K562 (cell line): ENCODE data around the gene NPAS3. TPM values are rescaled to one million over a fixed set of nuclear protein-coding genes. Genes with fewer than 3 reads are reported as not detected.

Experiments used
- CBX8 ChIP-seq: fragments of 200-600 bp; sonication (generic); IDR thresholded peaks from 2 replicates; pipeline ENCODE4 v1.6.1; 2012; ENCODE audit warnings: borderline replicate concordance, mixed run types, low read depth, mild to moderate bottlenecking, moderate library complexity, mixed read lengths, low read length, control low read depth, inconsistent platforms; ENCODE audit not compliant: poor library complexity, severe bottlenecking; ENCODE audit errors: extremely low read depth
- CTCFL ChIP-seq: IDR thresholded peaks from 2 replicates; pipeline ENCODE4 v1.6.1; 2011; ENCODE audit warnings: borderline replicate concordance, low read depth, mild to moderate bottlenecking, moderate library complexity, low read length; ENCODE audit not compliant: insufficient read depth, poor library complexity, severe bottlenecking
- ZNF592 ChIP-seq: fragments of 450-650 bp; IDR thresholded peaks from 2 replicates; pipeline ENCODE4 v1.6.1; 2017; ENCODE audit warnings: antibody characterized with exemption, mild to moderate bottlenecking
- polyA plus RNA-seq, 8 experiments: library from polyadenylated mRNA; depleted of rRNA in 4 of 8; stranded (reverse) in 5 of 8; unstranded in 3 of 8; fragments of >200 nt; fragmentation: Nextera tagmentation in 2 of 8; fragmentation: Illumina TruSeq in 1 of 8; extraction: Ambion mirVana in 2 of 8; extraction: Trizol in 1 of 8; gene quantifications; 2 replicates each; pipeline versions ENCODE4 v1.2.1 to v1.2.3, GENCODE V29; 2011 to 2014; ENCODE audit warnings: inconsistent platforms in 1 of 8, missing spikeins in 1 of 8
- total RNA-seq, 7 experiments: library from RNA; depleted of rRNA in 6 of 7; stranded (reverse); fragments of >200 nt in 6 of 7; fragmentation: Illumina TruSeq in 2 of 7; extraction: Trizol in 2 of 7; gene quantifications; 2 replicates each; pipeline versions ENCODE4 v1.2.1 to v1.2.3, GENCODE V29; 2011 to 2021; ENCODE audit warnings: low replicate concordance in 1 of 7

NPAS3 gene
- total and polyA plus RNA-seq, 9 of the 15 experiments (the other 6 are each of a cell fraction or from before 2014, with no cell fraction given): 0.04 TPM; not detected in 8

GRCh38 chr14:33584697-33585096, 646.0 kb downstream of the NPAS3 start (continued):
- TF ChIP-seq ZNF592 (no peak), CTCFL (no peak), CBX8 (no peak)
